ENCODE data around the gene CPM.

DNA sequence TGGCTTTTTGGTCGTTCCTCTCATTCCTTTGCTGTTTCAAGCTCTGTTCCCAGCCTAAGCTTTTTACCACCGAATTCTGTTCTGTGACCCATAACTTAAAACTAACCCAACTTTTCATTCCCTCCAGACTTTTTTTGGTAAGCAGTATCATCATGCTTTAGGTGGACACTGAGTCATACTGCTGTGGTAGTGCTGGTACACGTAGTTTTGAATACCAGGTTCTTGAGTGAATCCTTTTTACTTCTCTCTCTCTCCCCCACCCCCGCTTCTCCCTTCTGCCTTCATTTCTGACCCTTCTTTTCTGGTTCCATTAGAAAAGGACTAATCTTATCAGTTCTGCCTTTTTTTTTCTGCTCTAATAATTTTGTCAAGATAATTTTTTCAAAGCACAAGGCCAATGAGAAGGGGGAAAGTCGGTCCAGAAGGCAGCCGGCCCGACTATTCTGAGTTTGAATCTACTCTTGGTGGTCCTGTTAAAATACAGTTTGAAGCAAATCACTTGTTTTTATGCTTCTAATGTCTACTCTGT is 127.3 kb downstream of the CPM start:
- TF ChIP-seq MXI1 (IDR thresholded peaks at IDR 0.05; ENCODE audit: borderline replicate concordance, low read depth, low read length) = no peak
- TF ChIP-seq, protein P1, sequence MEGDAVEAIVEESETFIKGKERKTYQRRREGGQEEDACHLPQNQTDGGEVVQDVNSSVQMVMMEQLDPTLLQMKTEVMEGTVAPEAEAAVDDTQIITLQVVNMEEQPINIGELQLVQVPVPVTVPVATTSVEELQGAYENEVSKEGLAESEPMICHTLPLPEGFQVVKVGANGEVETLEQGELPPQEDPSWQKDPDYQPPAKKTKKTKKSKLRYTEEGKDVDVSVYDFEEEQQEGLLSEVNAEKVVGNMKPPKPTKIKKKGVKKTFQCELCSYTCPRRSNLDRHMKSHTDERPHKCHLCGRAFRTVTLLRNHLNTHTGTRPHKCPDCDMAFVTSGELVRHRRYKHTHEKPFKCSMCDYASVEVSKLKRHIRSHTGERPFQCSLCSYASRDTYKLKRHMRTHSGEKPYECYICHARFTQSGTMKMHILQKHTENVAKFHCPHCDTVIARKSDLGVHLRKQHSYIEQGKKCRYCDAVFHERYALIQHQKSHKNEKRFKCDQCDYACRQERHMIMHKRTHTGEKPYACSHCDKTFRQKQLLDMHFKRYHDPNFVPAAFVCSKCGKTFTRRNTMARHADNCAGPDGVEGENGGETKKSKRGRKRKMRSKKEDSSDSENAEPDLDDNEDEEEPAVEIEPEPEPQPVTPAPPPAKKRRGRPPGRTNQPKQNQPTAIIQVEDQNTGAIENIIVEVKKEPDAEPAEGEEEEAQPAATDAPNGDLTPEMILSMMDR (conservative IDR thresholded peaks at IDR 0.05; ENCODE audit: low read depth, low read length) = no peak
- no peak for TF ChIP-seq SMC3 (IDR thresholded peaks at IDR 0.05; ENCODE audit: low read depth, low read length)
- TF ChIP-seq MAFK (IDR thresholded peaks at IDR 0.05; ENCODE audit: low read depth, low read length) = no peak
- no peak for TF ChIP-seq POLR2A (IDR thresholded peaks at IDR 0.05; ENCODE audit: low read depth, low read length)
- TF ChIP-seq CHD1 (IDR thresholded peaks at IDR 0.05; ENCODE audit: low read depth, low read length) = no peak
- no peak for TF ChIP-seq CEBPB (IDR thresholded peaks at IDR 0.05; ENCODE audit: low read depth, low read length)
- TF ChIP-seq FOS (IDR thresholded peaks at IDR 0.05; ENCODE audit: low read depth, low read length) = no peak
- TF ChIP-seq RFX5 (IDR thresholded peaks at IDR 0.05; ENCODE audit: low read depth, low read length) = no peak
- TF ChIP-seq, protein P2, sequence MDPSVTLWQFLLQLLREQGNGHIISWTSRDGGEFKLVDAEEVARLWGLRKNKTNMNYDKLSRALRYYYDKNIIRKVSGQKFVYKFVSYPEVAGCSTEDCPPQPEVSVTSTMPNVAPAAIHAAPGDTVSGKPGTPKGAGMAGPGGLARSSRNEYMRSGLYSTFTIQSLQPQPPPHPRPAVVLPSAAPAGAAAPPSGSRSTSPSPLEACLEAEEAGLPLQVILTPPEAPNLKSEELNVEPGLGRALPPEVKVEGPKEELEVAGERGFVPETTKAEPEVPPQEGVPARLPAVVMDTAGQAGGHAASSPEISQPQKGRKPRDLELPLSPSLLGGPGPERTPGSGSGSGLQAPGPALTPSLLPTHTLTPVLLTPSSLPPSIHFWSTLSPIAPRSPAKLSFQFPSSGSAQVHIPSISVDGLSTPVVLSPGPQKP (IDR thresholded peaks at IDR 0.05; ENCODE audit: borderline replicate concordance, low read depth, low read length) = no peak
- no peak for TF ChIP-seq RCOR1 (IDR thresholded peaks at IDR 0.05; ENCODE audit: insufficient replicate concordance, low read length)
- no peak for TF ChIP-seq RAD21 (IDR thresholded peaks at IDR 0.05; ENCODE audit: low read length)
- no peak for TF ChIP-seq MAZ (IDR thresholded peaks at IDR 0.05; ENCODE audit: borderline replicate concordance, low read depth, low read length)
